Parathyroid adenoma (tissue), 2 donors: ENCODE measurements around the gene USH1C.

Experiments used
- H2AFZ ChIP-seq: fragments of 300-600 bp; sonication (generic); one replicate; pipeline ENCODE4 v1.7.0; 2017; ENCODE audit warnings: antibody characterized with exemption, mild to moderate bottlenecking
- H3K27ac ChIP-seq: fragments of 300-600 bp; sonication (generic); one replicate; pipeline ENCODE4 v1.7.0; 2017
- H3K27me3 ChIP-seq: fragments of 300-600 bp; sonication (generic); one replicate; pipeline ENCODE4 v1.7.0; 2017; ENCODE audit warnings: low read length; ENCODE audit not compliant: control insufficient read depth, insufficient read depth
- H3K36me3 ChIP-seq: fragments of 300-600 bp; sonication (generic); one replicate; pipeline ENCODE4 v1.7.0; 2017; ENCODE audit warnings: low read length; ENCODE audit not compliant: control insufficient read depth, insufficient read depth
- H3K4me1 ChIP-seq: fragments of 300-600 bp; sonication (generic); one replicate; pipeline ENCODE4 v1.7.0; 2017; ENCODE audit warnings: control low read depth
- H3K4me2 ChIP-seq: fragments of 300-600 bp; sonication (generic); one replicate; pipeline ENCODE4 v1.7.0; 2017; ENCODE audit warnings: low read length
- H3K4me3 ChIP-seq: fragments of 300-600 bp; sonication (generic); one replicate; pipeline ENCODE4 v1.7.0; 2017; ENCODE audit warnings: low read depth, low read length
- H3K79me2 ChIP-seq: fragments of 300-600 bp; sonication (generic); one replicate; pipeline ENCODE4 v1.7.0; 2017; ENCODE audit warnings: control low read depth
- H3K9ac ChIP-seq: fragments of 300-600 bp; sonication (generic); one replicate; pipeline ENCODE4 v1.7.0; 2017; ENCODE audit warnings: mild to moderate bottlenecking
- H3K9me3 ChIP-seq: fragments of 300-600 bp; sonication (generic); one replicate; pipeline ENCODE4 v1.7.0; 2017; ENCODE audit warnings: low read length; ENCODE audit not compliant: control insufficient read depth
- CTCF ChIP-seq: fragments of 300-600 bp; sonication (generic); IDR thresholded peaks from one replicate; pipeline ENCODE4 v1.7.0; 2017; ENCODE audit warnings: antibody characterized with exemption, mild to moderate bottlenecking
- donor health status: primary hyperparathyroidism.

The USH1C gene

GRCh38 chr11:17522655-17523054, 21.6 kb downstream of the USH1C start:
- Histone ChIP-seq H2AFZ (no peak overlapping the region), H3K4me1 (no peaks in the 10 kb centered on the region), H3K9ac (no peak overlapping the region), H3K36me3 (no peaks in the 10 kb centered on the region), H3K27ac (no peak overlapping the region), H3K9me3 (no peaks in the 10 kb centered on the region), H3K4me2 (no peak overlapping the region), H3K79me2 (no peaks in the 10 kb centered on the region), H3K4me3 (no peak overlapping the region), H3K27me3 (no peaks in the 10 kb centered on the region)
- no peak for TF ChIP-seq CTCF

- Histone ChIP-seq H3K36me3 (no peaks in the 10 kb centered on the region), H3K9me3 (no peaks in the 10 kb centered on the region), H3K79me2 (no peaks in the 10 kb centered on the region), H2AFZ (no peak overlapping the region), H3K9ac (no peak overlapping the region), H3K4me3 (no peak overlapping the region), H3K27ac (no peak overlapping the region), H3K4me2 (no peak overlapping the region), H3K27me3 (no peaks in the 10 kb centered on the region), H3K4me1 (no peaks in the 10 kb centered on the region)
- no peak for TF ChIP-seq CTCF
These were observed 22.9 kb downstream of the USH1C start for GRCh38 chr11:17521106-17521900.

- Histone ChIP-seq H3K9me3 (no peaks in the 10 kb centered on the region), H3K27me3 (no peaks in the 10 kb centered on the region), H3K4me1 (no peaks in the 10 kb centered on the region), H3K9ac (no peak overlapping the region), H3K4me2 (no peak overlapping the region), H3K36me3 (no peaks in the 10 kb centered on the region), H3K79me2 (no peaks in the 10 kb centered on the region), H2AFZ (no peak overlapping the region), H3K4me3 (no peak overlapping the region), H3K27ac (no peak overlapping the region)
- TF ChIP-seq CTCF: no peak
These were observed 24.9 kb downstream of the USH1C start for GRCh38 chr11:17519061-17519885.

GRCh38 chr11:17518366-17518765, 25.9 kb downstream of the USH1C start:
- Histone ChIP-seq H3K4me3 (no peak overlapping the region), H3K9me3 (no peaks in the 10 kb centered on the region), H3K9ac (no peak overlapping the region), H3K27ac (no peak overlapping the region), H3K27me3 (no peaks in the 10 kb centered on the region), H3K79me2 (no peaks in the 10 kb centered on the region), H3K36me3 (no peaks in the 10 kb centered on the region), H3K4me2 (no peak overlapping the region), H3K4me1 (no peaks in the 10 kb centered on the region), H2AFZ (no peak overlapping the region)
- no peak for TF ChIP-seq CTCF
